Liver (tissue), 9 donors: ENCODE data around the gene MBNL2. TPM values are rescaled to one million over a fixed set of nuclear protein-coding genes. Genes with fewer than 3 reads are reported as not detected.

ENCODE experiments used
- DNase-seq: peaks from one replicate; pipeline ENCODE4 v3.0.0-alpha.2; 2017; ENCODE audit warnings: low spot score
- H3K27ac ChIP-seq, 2 donors: one replicate each; pipeline ENCODE4 v1.7.0; 2013; ENCODE audit warnings: inconsistent platforms in 2 of 2, low read length in 2 of 2, control low read depth in 1 of 2, low read depth in 1 of 2, mild to moderate bottlenecking in 1 of 2
- H3K27me3 ChIP-seq, 4 donors: one replicate each; pipeline versions ENCODE4 v1.6.1 to v1.7.0; 2013; ENCODE audit warnings: low read length in 3 of 4, inconsistent platforms in 1 of 4, mild to moderate bottlenecking in 1 of 4, moderate library complexity in 1 of 4; ENCODE audit not compliant: control insufficient read depth in 4 of 4, insufficient read depth in 4 of 4
- H3K36me3 ChIP-seq, 4 donors: one replicate each; pipeline versions ENCODE4 v1.6.1 to v1.7.0; 2013; ENCODE audit warnings: low read length in 3 of 4, mild to moderate bottlenecking in 3 of 4, low read depth in 1 of 4, moderate library complexity in 1 of 4; ENCODE audit not compliant: control insufficient read depth in 4 of 4, insufficient read depth in 3 of 4
- H3K4me1 ChIP-seq, 4 donors: one replicate each; pipeline versions ENCODE4 v1.6.1 to v1.7.0; 2013; ENCODE audit warnings: low read length in 3 of 4, mild to moderate bottlenecking in 3 of 4, moderate library complexity in 1 of 4; ENCODE audit not compliant: control insufficient read depth in 4 of 4, insufficient read depth in 4 of 4
- H3K4me3 ChIP-seq, 3 donors: one replicate each; pipeline versions ENCODE4 v1.6.1 to v1.7.0; 2013; ENCODE audit warnings: low read length in 3 of 3, control low read depth in 1 of 3, low read depth in 1 of 3, mild to moderate bottlenecking in 1 of 3
- H3K9ac ChIP-seq, 2 donors: one replicate each; pipeline ENCODE4 v1.7.0; 2013; ENCODE audit warnings: low read length in 2 of 2, mild to moderate bottlenecking in 2 of 2, moderate library complexity in 2 of 2, control low read depth in 1 of 2, low read depth in 1 of 2
- H3K9me3 ChIP-seq, 4 donors: one replicate each; pipeline versions ENCODE4 v1.6.1 to v1.7.0; 2013; ENCODE audit warnings: low read length in 3 of 4; ENCODE audit not compliant: control insufficient read depth in 4 of 4
- EGR1 ChIP-seq, 2 donors: IDR thresholded peaks; 2 replicates each; pipeline ENCODE4 v1.6.1; 2016 to 2018; ENCODE audit warnings: antibody characterized with exemption in 2 of 2, low read depth in 2 of 2
- FOXA1 ChIP-seq: IDR thresholded peaks from 2 replicates; pipeline ENCODE4 v1.6.1; 2016; ENCODE audit warnings: antibody characterized with exemption
- FOXA2 ChIP-seq: IDR thresholded peaks from 2 replicates; pipeline ENCODE4 v1.6.1; 2016; ENCODE audit warnings: antibody characterized with exemption
- GABPA ChIP-seq, 2 donors: IDR thresholded peaks in 1 of 2; conservative IDR thresholded peaks in 1 of 2; 2 replicates each; pipeline ENCODE4 v1.6.1; 2016; ENCODE audit warnings: antibody characterized with exemption in 2 of 2, mild to moderate bottlenecking in 1 of 2, moderate library complexity in 1 of 2
- HNF4A ChIP-seq, 2 donors: conservative IDR thresholded peaks; 2 replicates each; pipeline ENCODE4 v1.6.1; 2016; ENCODE audit warnings: antibody characterized with exemption in 2 of 2, mild to moderate bottlenecking in 2 of 2
- HNF4G ChIP-seq: IDR thresholded peaks from 2 replicates; pipeline ENCODE4 v1.6.1; 2016; ENCODE audit warnings: antibody characterized with exemption
- JUND ChIP-seq, 2 donors: IDR thresholded peaks; 2 replicates each; pipeline ENCODE4 v1.6.1; 2016; ENCODE audit warnings: antibody characterized with exemption in 2 of 2
- NR2F2 ChIP-seq: IDR thresholded peaks from 2 replicates; pipeline ENCODE4 v1.6.1; 2016; ENCODE audit warnings: antibody characterized with exemption
- RAD21 ChIP-seq, 2 donors: IDR thresholded peaks; 2 replicates each; pipeline ENCODE4 v1.6.1; 2016; ENCODE audit warnings: antibody characterized with exemption in 2 of 2, mild to moderate bottlenecking in 2 of 2
- RXRA ChIP-seq, 2 donors: IDR thresholded peaks; 2 replicates each; pipeline ENCODE4 v1.6.1; 2017 to 2018; ENCODE audit warnings: antibody characterized with exemption in 2 of 2, mild to moderate bottlenecking in 1 of 2
- SP1 ChIP-seq: IDR thresholded peaks from 2 replicates; pipeline ENCODE4 v1.6.1; 2018; ENCODE audit warnings: antibody characterized with exemption, mild to moderate bottlenecking
- TAF1 ChIP-seq: conservative IDR thresholded peaks from 2 replicates; pipeline ENCODE4 v1.6.1; 2016; ENCODE audit warnings: antibody characterized with exemption, mild to moderate bottlenecking
- YY1 ChIP-seq: IDR thresholded peaks from 2 replicates; pipeline ENCODE4 v1.6.1; 2016; ENCODE audit warnings: antibody characterized with exemption, mild to moderate bottlenecking
- WGBS: extraction: QIAGEN DNeasy Blood & Tissue Kit; methylation state at CpG from one replicate; pipeline ENCODE4 v1.1.7; 2013; 5-methylcytosine and 5-hydroxymethylcytosine counted together
- polyA plus RNA-seq, 2 donors: library from polyadenylated mRNA; stranded (reverse) in 1 of 2; unstranded in 1 of 2; fragments of 200-250 nt in 1 of 2; fragments of >200 nt in 1 of 2; fragmentation: Nextera tagmentation in 1 of 2; extraction: Ambion mirVana in 1 of 2; gene quantifications; one replicate each; pipeline versions ENCODE4 v1.2.1 to v1.2.3, GENCODE V29; 2013 to 2015
- total RNA-seq, 2 donors: library from RNA; depleted of rRNA; stranded (reverse); fragments of >200 nt; gene quantifications; one replicate each; pipeline ENCODE4 v1.2.3, GENCODE V29; 2014
- TF ChIP-seq, protein P1 (sequence below): IDR thresholded peaks from 2 replicates; pipeline ENCODE4 v1.6.1; 2016; ENCODE audit warnings: antibody characterized with exemption
- TF ChIP-seq, protein P2 (sequence below): fragments of 150-350 bp; IDR thresholded peaks from 2 replicates; pipeline ENCODE4 v1.5.1; 2017; ENCODE audit warnings: improper control_type of control experiment, low read depth, low read length; ENCODE audit not compliant: missing input control
- TF ChIP-seq, protein P3 (sequence below): IDR thresholded peaks from 2 replicates; pipeline ENCODE4 v1.6.1; 2016; ENCODE audit warnings: antibody characterized with exemption
- TF ChIP-seq, protein P4 (sequence below): IDR thresholded peaks from 2 replicates; pipeline ENCODE4 v1.6.1; 2016; ENCODE audit warnings: antibody characterized with exemption
- donor health status: healthy.
- donor health status: healthy.
- donor health status: healthy.
- donor health status: healthy.
- donor health status: healthy.

Gene MBNL2
- total and polyA plus RNA-seq, 4 donors = 16.0 to 49.6 (median 36.8) TPM

DNA sequence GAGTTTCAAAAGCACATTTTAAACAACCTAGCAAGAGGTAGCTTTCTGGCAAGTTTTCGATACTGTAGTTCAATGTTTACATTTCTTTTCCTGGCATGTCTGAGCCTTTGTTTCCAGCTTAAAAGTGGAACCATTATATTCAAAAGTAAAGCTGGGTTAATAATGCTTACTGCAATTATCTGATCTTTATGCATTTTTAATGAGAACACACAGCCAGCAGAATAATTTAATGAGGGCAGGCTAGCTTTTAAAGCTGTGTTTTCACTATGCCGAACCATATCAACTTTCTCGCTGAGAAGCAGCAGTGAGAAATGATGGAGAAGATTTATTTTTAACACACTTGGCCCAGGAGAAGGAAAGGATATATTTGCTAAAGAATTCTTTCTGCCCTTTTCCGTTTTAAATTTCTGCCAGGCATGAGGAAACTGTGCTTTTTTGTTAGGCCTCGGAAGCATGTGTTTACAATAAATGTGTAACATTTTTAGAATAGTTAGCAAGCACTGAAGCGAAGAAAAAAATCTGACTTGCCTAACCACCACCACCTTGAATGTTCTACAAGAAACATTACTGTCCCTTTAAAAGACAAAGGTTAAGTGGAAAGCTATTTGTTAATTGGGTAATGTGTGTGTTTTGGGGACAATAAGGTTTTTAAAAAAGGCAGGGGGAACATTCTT is 1.0 kb downstream of the MBNL2 start:
- H3K9ac ChIP-seq = peak overlapping the region; percentile 99 to 100
- H3K27ac ChIP-seq = peak overlapping the region; percentile 97 to 99
- under 1% methylated on average over 6 of the region's 6 CpGs for WGBS
- peaks cover 0 to 1% (median 0%) of the 10 kb centered on the region in 4 donors for H3K36me3 ChIP-seq
- H3K4me1 ChIP-seq = peaks cover 17 to 42% (median 30%) of the 10 kb centered on the region in 4 donors
- TF ChIP-seq EGR1 (IDR thresholded peaks at IDR 0.05; ENCODE audit: low read depth in 2 of 2) = no peak
- TF ChIP-seq, protein P1, sequence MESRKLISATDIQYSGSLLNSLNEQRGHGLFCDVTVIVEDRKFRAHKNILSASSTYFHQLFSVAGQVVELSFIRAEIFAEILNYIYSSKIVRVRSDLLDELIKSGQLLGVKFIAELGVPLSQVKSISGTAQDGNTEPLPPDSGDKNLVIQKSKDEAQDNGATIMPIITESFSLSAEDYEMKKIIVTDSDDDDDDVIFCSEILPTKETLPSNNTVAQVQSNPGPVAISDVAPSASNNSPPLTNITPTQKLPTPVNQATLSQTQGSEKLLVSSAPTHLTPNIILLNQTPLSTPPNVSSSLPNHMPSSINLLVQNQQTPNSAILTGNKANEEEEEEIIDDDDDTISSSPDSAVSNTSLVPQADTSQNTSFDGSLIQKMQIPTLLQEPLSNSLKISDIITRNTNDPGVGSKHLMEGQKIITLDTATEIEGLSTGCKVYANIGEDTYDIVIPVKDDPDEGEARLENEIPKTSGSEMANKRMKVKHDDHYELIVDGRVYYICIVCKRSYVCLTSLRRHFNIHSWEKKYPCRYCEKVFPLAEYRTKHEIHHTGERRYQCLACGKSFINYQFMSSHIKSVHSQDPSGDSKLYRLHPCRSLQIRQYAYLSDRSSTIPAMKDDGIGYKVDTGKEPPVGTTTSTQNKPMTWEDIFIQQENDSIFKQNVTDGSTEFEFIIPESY = no peak
- no peak for TF ChIP-seq GABPA (IDR thresholded peaks at IDR 0.05 in 1 of 2, conservative IDR thresholded peaks at IDR 0.05 in 1 of 2)
- peak; percentile 72 for TF ChIP-seq FOXA2
- TF ChIP-seq, protein P2, sequence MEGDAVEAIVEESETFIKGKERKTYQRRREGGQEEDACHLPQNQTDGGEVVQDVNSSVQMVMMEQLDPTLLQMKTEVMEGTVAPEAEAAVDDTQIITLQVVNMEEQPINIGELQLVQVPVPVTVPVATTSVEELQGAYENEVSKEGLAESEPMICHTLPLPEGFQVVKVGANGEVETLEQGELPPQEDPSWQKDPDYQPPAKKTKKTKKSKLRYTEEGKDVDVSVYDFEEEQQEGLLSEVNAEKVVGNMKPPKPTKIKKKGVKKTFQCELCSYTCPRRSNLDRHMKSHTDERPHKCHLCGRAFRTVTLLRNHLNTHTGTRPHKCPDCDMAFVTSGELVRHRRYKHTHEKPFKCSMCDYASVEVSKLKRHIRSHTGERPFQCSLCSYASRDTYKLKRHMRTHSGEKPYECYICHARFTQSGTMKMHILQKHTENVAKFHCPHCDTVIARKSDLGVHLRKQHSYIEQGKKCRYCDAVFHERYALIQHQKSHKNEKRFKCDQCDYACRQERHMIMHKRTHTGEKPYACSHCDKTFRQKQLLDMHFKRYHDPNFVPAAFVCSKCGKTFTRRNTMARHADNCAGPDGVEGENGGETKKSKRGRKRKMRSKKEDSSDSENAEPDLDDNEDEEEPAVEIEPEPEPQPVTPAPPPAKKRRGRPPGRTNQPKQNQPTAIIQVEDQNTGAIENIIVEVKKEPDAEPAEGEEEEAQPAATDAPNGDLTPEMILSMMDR = no peak
- TF ChIP-seq YY1 = peak; percentile 28
- no peak for TF ChIP-seq HNF4A (conservative IDR thresholded peaks at IDR 0.05)
- TF ChIP-seq JUND (IDR thresholded peaks at IDR 0.05) = no peak
- TF ChIP-seq FOXA1 = no peak
- no peak for TF ChIP-seq TAF1
- TF ChIP-seq, protein P3, sequence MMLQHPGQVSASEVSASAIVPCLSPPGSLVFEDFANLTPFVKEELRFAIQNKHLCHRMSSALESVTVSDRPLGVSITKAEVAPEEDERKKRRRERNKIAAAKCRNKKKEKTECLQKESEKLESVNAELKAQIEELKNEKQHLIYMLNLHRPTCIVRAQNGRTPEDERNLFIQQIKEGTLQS = no peak
- TF ChIP-seq NR2F2 = no peak
- TF ChIP-seq, protein P4, sequence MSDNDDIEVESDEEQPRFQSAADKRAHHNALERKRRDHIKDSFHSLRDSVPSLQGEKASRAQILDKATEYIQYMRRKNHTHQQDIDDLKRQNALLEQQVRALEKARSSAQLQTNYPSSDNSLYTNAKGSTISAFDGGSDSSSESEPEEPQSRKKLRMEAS = peak; percentile 18
- no peak for TF ChIP-seq RXRA (IDR thresholded peaks at IDR 0.05)
- peak overlapping the region; percentile 74 to 98 (median 96) for H3K4me3 ChIP-seq
- no peaks in the 10 kb centered on the region for H3K27me3 ChIP-seq
- no peak for DNase-seq
- no peaks in the 10 kb centered on the region for H3K9me3 ChIP-seq

DNA sequence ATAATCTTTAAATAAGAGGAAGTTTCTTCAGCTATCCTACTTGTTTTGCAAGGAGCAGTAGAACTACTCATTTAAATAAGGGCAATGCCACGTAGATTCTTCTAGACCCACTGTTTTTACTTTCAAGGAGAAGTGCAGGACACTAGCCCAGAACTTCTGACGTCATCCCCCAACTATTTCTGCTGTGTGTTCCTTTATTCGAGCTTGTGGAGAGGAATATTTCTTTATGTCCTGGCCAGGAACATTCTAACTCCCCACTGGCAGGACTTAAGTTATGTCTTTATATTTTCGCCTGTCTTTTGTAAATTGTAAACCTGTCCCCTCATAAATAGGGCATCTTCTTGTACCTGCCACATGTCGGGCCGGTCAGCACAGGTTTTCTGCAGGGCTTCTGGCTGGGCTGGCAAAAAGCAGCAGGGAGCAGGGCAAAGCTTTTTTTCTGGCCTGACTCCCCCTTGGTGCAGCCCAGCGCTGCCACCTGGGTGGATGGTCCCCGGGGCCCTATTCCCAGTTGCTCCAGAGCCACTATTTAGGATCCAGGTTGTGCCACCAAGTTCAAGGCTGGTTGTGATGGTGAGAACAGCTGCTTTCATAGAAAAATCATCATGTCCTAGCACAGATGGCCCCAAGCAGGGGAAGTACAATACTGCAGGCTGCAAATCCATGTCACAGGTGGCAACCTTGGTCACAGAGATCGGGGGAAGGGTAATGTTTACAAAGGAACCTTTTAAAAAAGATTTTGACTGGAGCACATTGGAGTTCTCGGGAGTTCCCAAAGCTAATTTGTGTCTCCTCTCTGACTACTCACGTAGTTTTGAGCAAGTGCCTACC is 1.8 kb downstream of the MBNL2 start:
- 2% methylated on average over 11 of the region's 11 CpGs for WGBS
- Histone ChIP-seq H3K4me1 (peaks cover 17 to 41% (median 30%) of the 10 kb centered on the region in 4 donors), H3K36me3 (peaks cover 0 to 1% (median 0%) of the 10 kb centered on the region in 4 donors), H3K4me3 (peak overlapping the region; percentile 74 to 98 (median 96)), H3K27ac (peak overlapping the region; percentile 97 to 99), H3K9me3 (no peaks in the 10 kb centered on the region), H3K9ac (peak overlapping the region; percentile 99 to 100), H3K27me3 (no peaks in the 10 kb centered on the region)
- DNase-seq = peak; percentile 41
- TF ChIP-seq JUND (IDR thresholded peaks at IDR 0.05) (peak; percentile 80 to 83), HNF4G (no peak), FOXA2 (no peak), RXRA (IDR thresholded peaks at IDR 0.05) (peak in 1 of 2 donors; percentile 33), TAF1 (peak; percentile 53), HNF4A (conservative IDR thresholded peaks at IDR 0.05) (peak in 1 of 2 donors; percentile 41), RAD21 (IDR thresholded peaks at IDR 0.05) (no peak), FOXA1 (no peak), SP1 (peak; percentile 37)
- TF ChIP-seq, protein P2 = no peak
- TF ChIP-seq, protein P4 = no peak
